Tibial nerve (tissue), 4 donors: ENCODE measurements around the gene TMEM237.

Experiments used
- CTCF ChIP-seq, 5 experiments: fragments of 200-600 bp in 3 of 5; fragments of 450-650 bp in 2 of 5; sonication (generic) in 3 of 5; IDR thresholded peaks; one replicate each; pipeline ENCODE4 v1.5.1; 2016 to 2019; ENCODE audit warnings: antibody characterized with exemption in 5 of 5, mild to moderate bottlenecking in 3 of 5, moderate library complexity in 2 of 5
- EP300 ChIP-seq, 2 donors: sonication (generic); formaldehyde crosslinking; IDR thresholded peaks; one replicate each; pipeline ENCODE4 v1.6.1; 2017; ENCODE audit warnings: antibody characterized with exemption in 2 of 2, mild to moderate bottlenecking in 1 of 2

GRCh38 chr2:201644001-201644400 is 698 bp upstream of the TMEM237 start:
- TF ChIP-seq EP300 (IDR thresholded peaks at IDR 0.05) (no peak), CTCF (IDR thresholded peaks at IDR 0.05) (no peak)
